KG1 (cell line): Measurements from ENCODE around the gene ARID1B.
"Not testable (repeated sequence)": the region's sequence is repeated elsewhere in the genome, so short reads cannot be mapped to it uniquely, and the experiment has no call there.

Experiments
- DNase-seq: peaks from one replicate; lab custom pipeline; 2025; lab: John Stamatoyannopoulos, UW

Gene ARID1B

DNA sequence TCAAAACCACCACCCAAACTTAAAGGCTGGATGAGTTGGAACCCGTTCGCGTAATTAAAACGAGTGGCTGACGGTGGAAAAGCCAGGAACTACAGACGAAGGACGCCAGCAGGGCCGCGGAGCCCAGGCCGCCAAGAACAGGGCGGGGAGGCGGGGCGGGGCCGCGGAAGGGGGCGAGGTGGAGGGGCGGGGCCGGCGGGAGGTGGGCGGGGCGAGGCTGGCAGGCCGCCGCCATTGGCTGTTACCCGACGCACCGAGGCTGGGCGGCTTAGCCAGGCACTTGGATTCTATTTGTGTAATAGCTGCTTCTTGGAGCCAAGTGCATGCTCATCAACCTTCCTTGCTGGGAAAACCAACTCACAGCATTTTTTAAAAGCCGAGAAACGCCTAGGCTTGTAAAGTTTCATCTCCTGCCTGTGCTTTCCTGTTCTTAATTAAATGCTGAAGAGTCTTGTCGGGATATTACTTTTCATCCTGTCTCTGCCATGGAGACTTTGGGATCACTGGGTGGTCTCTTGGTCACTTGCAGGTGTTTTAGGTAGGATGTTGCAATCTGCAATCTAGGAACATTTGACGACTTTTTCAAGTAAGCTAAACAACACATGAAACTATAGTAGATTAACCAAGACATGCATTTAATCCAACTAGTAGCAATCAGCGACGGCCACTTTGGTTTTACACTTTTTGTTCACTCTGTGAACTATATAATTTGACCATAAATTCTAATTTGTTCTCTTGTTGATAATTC, 245.0 kb downstream of the ARID1B start:
- peak; percentile 70 for DNase-seq

DNA sequence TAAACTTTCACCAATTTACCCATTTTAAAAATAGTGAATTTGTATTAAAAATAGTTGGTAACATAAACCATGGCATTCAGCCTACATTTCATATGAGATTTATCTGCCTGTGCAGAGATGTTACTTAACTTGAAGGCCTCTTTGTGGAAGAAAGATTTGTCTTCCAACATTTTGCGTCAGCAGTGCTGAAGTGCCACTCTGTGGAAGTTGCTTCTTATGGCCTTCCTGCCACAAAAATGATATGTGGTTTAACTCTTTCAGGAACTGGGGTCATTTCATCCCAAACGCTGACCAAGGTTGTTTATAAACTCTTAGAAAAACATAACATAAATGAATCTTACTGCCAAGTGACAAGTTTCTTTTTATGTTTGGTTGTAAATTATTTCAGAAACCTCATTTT, 246.8 kb downstream of the ARID1B start:
- DNase-seq = no peak

- no peak for DNase-seq
Observed at GRCh38 chr6:157024745-157025144, 247.6 kb downstream of the ARID1B start.

GRCh38 chr6:157025437-157025836, 248.3 kb downstream of the ARID1B start:
- no peak for DNase-seq

DNA sequence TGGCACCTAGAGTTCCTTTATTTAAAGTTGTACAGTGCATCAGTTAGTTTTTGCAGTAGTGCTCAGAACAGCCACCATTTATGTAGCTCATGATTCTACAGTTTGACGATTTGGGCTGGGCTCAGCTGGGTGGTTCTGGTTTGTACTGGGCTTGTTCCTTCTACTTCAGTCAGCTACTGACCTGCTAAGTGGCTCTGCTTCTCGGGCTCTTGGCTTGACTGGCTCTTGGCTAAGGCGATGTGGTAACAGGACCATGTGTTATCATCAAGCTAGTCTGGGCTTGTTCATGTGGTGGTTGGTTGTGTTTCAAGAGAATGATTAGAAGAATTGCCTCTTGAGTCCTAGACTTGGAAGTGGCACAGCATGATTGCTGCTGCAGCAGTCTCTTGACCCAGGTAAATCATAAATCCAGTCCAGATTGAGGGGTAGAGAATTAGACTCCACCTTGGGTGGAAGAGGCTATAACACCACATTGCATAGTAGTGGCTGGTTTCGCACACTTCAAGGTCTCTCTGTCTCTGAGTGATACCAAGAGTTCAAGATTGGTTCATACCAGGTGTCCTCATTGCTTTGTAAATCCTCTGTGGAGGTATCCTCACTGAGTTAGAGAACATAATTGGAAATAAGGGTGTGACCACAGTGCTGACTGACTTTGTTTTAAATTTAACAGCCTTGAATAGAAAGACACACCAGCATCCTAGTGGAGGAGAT, 253.0 kb downstream of the ARID1B start:
- DNase-seq = no peak

- no peak for DNase-seq
Observed at GRCh38 chr6:157030755-157031154, 253.6 kb downstream of the ARID1B start.

DNA sequence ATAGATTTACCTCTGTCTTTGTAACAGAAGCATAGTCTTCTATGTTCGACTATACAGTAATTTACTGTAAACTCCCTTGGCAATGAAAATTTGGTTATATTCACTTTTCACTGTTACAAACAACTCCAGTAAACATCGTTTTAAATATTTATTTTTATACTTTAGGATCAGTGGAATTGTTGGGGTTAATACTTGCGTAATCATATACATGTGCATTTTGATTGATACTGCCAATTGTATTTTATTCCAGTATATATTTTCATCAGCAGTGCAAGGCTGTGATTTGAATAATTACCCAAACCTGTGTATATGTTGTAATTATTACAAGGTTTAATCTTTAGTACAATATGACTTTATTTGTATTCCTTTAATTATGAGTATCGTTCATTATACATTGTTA, 255.7 kb downstream of the ARID1B start:
- DNase-seq = no peak

DNA sequence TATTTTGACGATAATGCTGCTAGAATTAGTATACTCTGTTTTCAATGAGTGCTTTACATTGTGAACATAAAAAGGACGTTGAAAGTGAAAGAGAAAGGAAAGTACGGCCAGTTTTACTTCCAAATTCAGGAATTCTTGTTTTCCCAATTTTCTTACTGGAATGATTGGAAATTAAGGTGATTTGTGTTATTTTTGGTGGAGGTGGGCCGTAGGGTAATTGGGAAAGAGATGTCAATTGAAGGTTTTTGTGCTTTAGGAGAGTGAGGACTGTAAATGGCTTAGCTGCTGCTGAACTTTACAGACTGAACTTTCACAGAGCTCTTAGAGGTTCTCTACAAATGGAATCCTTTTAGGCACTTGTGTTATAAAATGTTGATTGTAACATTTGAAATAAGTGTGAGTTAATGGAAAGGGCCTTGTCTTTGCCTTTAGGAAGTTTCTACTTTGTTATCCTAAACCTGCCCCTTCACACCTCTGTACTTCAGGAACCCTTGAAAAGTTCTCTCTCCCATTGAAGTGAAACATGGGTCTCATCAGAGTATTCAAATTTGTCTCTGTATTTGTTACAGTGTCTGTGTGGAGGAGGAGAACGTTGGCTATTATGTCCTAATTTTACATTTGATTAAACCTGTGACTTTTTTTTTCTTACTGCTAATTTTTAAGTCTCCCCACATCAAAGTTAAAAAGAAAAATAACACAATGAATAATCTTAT, 256.4 kb downstream of the ARID1B start:
- peak; percentile 24 for DNase-seq

DNA sequence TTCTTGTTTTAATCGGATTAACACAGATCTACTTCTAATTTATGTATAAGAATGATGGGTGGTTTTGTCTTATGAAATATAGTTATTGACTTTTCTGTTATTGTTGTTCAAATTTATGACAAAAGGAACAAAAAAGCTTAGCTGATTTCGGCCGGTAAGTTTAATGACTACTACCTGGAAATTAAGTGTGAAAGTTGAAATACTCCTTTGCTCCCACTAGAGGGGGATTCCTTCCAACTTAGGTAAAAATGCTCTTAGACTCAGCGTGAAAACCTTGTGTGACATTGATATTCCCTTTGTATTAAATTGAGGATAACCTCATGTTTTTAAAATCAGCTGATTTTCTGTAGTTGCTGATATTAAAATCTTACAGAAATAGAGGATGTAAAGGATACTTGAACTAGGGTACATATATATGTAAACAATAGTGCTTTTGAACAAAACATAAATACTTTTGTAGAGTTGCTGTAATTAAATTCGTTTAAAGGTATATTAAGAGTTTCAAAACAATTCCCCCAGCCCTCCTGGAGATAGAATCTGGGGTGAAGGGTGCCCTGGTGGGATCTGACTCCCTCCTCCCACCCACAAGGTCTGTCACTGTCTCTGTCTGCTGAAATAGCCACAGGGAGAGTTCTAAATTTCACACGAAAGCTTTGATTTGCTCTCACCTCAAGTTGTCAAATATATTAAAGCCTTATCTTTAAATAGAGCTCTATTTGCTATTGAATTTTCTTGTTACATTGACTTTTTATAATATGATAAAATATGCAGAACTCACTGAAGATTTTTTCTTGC, 257.5 kb downstream of the ARID1B start:
- DNase-seq = peak; percentile 36

DNA sequence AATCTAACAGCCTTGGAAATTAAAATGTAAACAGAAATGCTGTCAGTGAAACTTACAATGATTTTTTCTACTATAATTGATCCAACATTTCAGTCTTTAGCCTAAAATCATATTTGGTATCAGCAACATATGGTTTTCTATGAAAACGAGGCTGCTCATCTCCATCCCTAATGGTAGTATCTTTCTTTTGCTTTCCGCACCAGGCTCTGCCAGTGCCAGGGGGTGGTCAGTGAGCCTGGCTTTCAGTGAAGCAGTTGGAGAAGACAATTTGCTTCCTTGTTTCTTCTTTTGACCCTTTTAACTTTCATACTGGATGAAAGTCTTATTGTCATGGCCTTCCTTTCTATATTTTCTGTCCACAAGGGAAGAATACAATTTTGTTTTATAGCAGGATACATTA, 258.4 kb downstream of the ARID1B start:
- no peak for DNase-seq

DNA sequence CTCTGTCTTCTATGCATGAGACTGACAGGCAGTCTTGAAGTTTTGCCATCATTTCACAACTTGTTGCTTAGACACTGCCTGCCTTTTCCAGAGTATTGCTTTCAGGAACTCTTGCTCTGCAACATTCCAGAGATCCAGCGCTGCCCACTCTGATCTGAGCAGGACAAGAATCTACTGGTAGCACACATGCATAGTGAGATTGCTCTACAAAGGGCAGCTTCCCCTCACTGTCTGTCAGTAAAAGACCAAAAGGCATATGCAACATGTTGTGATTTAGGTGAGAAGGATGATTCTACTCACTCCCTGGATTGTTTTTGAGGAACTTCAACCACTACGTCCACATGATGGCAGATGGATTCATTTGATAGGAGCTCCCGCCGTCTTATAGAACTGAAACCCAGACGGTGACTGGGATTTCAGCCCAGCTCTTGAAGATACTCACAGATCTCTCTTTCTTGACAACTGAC, 259.1 kb downstream of the ARID1B start:
- DNase-seq = no peak

GRCh38 chr6:157037165-157037564, 260.0 kb downstream of the ARID1B start:
- no peak for DNase-seq

GRCh38 chr6:157038610-157039009, 261.4 kb downstream of the ARID1B start:
- DNase-seq = no peak

DNA sequence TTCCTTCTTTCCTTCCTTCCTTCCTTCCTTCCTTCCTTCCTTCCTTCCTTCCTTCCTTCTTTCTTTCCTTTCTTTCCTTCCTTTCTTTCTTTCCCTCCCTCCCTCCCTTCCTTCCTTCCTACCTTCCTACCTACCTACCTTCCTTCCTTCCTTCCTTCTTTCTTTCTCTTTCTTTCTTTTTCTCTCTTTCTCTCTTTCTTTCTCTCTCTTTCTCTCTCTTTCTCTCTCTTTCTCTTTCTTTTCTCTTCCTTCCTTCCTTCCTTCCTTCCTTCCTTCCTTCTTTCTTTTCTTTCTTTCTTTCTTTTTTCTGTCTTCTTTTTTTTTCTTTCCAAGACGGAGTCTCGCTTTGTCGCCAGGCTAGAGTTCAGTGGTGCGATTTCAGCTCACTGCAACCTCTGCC, 262.5 kb downstream of the ARID1B start:
- DNase-seq = not testable (repeated sequence)

GRCh38 chr6:157040191-157040590, 263.0 kb downstream of the ARID1B start:
- DNase-seq = no peak

- DNase-seq = no peak
Observed at GRCh38 chr6:157045831-157046454, 268.8 kb downstream of the ARID1B start.

DNA sequence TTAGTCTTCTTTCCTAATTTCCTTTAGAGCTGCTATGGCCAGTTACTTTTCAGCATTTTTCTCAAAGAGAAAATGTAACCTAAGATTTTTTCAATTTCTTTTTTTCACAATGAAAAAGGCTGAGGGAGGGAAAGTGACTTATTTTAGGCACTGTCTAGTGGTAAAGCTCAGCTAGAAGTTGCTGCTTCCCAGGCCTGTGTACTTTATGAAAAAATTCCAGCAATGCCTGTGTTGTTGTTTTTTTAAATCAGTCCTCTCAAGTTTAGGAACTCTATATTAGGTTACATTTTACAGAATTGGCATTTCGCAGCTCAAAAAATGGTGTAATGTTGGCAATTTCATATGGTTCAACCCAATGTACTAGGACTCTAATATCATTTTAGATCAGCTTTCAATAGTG, 269.6 kb downstream of the ARID1B start:
- DNase-seq = no peak

DNA sequence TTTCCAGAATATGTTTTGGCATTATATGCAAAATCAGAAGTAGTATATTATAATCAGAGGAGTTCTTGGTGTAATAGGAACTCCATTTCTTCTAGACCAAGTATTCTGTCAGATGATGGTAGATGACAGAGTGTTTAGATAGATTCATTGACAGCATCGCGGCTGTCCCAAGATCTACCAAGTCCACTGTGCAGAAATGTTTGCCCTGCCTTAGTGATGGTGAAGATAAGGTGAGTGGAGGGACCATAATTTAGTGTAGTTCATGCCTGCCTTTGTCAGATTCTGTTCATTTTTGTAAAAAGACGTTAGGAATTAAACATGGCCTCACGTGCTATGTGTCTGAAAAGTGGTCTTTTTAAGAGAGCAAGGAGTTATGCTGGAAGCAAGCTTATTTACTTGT, 270.1 kb downstream of the ARID1B start:
- DNase-seq = no peak

DNA sequence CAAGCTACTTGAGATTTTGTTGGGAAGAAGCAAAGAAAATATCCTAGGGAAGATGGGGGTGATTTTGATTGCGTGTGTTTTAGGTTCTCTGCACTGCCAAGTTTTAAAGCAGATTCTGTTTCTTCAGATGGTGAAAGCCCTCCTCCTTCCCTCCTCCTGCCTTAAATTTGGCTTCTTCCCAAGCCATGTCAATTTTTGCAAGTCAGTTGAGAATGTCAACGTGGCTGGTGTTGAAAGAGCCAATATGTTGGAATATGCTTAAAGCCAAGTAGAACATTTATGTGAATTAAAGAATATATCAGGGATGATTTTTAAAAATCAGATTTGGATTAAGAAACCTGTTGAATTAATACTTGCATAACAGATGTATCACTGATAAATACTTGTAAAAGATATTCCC, 270.8 kb downstream of the ARID1B start:
- DNase-seq = no peak

GRCh38 chr6:157049133-157049532, 272.0 kb downstream of the ARID1B start:
- no peak for DNase-seq

GRCh38 chr6:157050537-157051265, 273.5 kb downstream of the ARID1B start:
- no peak for DNase-seq
